ENCODE results near the gene SHOX.

SHOX gene

DNA sequence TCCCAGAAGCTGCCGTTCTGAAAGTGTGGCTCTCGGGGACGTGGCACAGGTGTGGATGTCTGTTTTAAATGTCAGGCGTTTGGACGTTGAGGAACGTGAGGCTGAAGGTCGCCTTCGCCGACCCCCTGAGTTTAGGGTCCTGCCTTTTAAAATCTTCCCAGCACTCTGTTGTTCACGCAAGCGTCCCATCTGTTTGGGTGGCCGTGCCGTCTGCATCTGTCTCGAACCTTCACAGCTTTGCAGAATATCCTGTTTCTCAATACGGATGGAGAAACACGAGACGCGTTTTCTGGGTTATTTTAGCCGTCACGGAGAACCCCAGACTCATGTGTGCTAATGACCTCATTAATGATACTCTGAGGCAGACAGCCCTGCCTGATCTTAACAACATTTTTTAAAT is 31.5 kb downstream of the SHOX start:
- TF ChIP-seq, protein P1, sequence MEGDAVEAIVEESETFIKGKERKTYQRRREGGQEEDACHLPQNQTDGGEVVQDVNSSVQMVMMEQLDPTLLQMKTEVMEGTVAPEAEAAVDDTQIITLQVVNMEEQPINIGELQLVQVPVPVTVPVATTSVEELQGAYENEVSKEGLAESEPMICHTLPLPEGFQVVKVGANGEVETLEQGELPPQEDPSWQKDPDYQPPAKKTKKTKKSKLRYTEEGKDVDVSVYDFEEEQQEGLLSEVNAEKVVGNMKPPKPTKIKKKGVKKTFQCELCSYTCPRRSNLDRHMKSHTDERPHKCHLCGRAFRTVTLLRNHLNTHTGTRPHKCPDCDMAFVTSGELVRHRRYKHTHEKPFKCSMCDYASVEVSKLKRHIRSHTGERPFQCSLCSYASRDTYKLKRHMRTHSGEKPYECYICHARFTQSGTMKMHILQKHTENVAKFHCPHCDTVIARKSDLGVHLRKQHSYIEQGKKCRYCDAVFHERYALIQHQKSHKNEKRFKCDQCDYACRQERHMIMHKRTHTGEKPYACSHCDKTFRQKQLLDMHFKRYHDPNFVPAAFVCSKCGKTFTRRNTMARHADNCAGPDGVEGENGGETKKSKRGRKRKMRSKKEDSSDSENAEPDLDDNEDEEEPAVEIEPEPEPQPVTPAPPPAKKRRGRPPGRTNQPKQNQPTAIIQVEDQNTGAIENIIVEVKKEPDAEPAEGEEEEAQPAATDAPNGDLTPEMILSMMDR (IDR thresholded peaks at IDR 0.05; ENCODE audit: control insufficient read depth, extremely low read depth, insufficient read depth): no peak
- no peak for DNase-seq (ENCODE audit: low read depth)
- H3K4me3 ChIP-seq (ENCODE audit: low read depth, low read length): no peak overlapping the region

DNA sequence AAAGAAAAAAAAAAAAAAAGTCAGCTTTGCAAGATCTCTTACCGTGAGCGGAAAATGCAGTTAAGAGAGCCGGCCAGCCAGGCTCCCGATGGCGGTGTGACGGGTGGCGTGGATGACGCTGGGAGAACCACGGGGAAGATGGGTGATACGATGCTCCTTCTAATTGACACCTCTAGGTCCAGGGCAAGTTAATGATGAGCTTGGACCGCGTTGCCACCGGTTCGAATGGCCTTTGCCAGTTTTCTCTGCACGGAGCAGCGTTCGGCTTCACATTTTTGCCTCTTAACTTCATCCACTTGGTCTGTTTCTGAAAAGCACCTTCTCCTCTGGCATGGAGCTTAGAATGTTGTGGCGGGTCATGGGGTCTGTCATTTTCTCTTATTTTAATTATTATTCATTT is 33.2 kb downstream of the SHOX start:
- no peak overlapping the region for H3K4me3 ChIP-seq (ENCODE audit: low read depth, low read length)
- no peak for DNase-seq (ENCODE audit: low read depth)
- TF ChIP-seq, protein P1 (IDR thresholded peaks at IDR 0.05; ENCODE audit: control insufficient read depth, extremely low read depth, insufficient read depth): no peak

DNA sequence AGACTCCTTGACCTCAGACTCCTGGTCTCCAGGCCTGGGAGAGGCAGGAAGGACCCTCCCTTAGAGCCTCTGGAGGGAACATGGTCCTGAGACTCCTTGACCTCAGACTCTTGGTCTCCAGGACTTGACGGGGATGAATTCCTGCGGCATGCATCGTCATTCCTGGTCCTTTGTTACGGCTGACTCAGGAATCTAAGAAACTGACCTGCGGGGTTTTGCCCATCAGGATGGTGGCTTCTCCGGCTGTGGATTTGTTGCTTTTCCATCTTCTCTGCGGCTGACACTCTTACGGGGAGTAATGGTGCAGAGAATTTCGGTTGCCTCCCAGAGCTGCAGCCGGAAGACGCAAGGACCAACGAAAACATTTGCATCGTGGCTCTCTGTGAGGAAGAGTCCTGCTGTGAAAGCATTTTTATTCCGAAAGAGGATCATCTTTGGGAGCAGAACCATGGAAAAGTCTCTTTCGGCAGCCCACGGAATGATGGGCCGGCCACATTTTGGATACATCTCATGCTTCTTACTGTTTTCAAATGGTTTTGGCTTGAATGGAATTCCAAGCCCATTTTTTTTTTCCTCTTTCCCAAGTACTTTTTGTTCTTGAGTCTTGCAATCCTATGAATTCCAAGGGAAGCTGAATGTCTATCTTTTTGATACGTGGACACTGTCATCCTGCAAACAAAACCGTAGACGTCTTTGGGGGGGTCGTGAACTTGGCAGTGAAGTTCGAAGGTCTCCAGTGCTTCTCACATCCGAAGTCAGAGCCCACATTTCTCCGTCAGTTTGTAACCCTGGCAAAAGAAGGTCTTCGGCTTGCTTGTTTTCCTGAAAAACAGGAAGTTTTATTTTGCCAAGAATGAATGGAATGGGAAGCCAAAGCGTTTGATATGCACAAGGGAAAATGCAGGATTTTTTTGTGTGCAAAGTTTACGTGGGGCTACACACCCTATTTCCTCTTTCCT is 36.5 kb downstream of the SHOX start:
- TF ChIP-seq, protein P1 (IDR thresholded peaks at IDR 0.05; ENCODE audit: control insufficient read depth, extremely low read depth, insufficient read depth): no peak
- no peak overlapping the region for H3K4me3 ChIP-seq (ENCODE audit: low read depth, low read length)
- no peak for DNase-seq (ENCODE audit: low read depth)

DNA sequence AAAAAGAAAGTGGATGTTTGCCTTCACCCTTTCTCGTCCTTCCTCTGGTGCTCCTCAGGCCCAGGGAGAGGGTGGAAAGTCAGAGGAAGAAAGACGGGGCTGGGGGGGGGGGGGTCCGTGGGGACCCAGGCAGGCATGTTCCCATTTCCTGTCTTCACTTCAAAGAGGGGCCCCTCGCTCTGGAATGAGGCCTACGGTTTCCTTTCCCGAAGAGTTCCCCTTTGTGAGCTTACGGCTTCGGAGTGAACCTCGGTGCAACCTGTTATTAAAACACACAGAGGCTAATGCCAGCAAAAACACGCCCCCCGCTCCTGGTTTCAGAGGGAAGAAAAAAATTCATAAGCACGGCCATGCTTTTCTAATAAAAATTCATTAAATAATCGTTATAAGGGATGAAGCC is 40.1 kb downstream of the SHOX start:
- TF ChIP-seq, protein P1 (IDR thresholded peaks at IDR 0.05; ENCODE audit: control insufficient read depth, extremely low read depth, insufficient read depth): no peak
- no peak overlapping the region for H3K4me3 ChIP-seq (ENCODE audit: low read depth, low read length)
- DNase-seq (ENCODE audit: low read depth): no peak

DNA sequence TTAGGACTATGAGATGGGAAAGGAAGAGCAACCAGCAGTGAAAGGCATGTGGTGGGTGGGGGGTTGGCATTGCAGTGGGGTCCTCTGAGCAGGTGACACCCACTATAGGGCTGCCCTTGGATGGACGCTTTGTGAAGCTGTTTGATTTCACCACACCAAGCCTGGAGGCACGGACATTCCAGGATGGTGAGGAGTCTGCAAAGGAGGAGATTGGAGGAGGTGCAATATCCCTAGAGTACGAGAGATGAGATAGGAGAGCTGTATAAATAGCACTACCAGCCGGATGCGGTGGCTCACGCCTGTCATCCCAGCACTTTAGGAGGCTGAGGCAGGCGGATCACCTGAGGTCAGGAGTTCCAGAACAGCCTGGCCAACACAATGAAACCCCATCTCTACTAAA is 42.3 kb downstream of the SHOX start:
- DNase-seq (ENCODE audit: low read depth): no peak
- H3K4me3 ChIP-seq (ENCODE audit: low read depth, low read length): no peak overlapping the region
- TF ChIP-seq, protein P1 (IDR thresholded peaks at IDR 0.05; ENCODE audit: control insufficient read depth, extremely low read depth, insufficient read depth): no peak

DNA sequence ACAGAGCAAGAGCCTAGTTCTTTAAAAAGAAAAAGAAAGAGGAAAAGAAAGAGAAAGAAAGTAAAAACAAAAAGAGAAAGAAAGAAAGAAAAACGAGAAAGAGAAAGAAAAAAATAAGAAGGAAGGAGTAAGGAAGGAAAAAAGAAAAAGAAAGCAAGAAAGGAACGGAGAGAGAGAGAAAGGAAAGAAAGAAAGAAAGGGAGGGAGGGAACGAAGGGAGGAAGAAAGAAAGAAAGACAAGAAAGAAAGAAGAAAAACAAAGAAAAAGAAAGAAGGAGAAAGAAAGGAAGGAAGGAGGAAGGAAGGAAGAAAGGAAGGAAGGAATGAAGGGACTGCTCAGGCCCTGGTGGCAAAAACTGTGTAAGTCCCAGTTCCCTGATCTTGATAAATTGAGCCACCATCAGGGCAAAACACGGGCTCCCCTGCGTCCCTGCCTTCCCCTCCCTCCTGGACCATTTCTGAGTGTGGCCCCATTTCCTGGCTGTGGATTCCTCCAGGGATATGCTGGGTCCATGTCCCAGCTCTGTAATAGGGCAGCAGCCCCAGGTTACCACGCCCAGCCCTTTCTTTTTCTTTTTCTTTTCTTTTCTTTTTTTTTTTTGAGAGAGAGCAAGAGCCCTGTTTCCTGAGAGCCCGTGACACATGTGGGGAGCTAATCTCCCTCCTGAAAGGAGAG is 44.8 kb downstream of the SHOX start:
- TF ChIP-seq, protein P1 (IDR thresholded peaks at IDR 0.05; ENCODE audit: control insufficient read depth, extremely low read depth, insufficient read depth): no peak
- H3K4me3 ChIP-seq (ENCODE audit: low read depth, low read length): no peak overlapping the region
- no peak for DNase-seq (ENCODE audit: low read depth)

All from LNCaP clone FGC (cell line).